AG09309 (cell line): ENCODE results near the gene SHC2.

Experiments used
- DNase-seq: peaks from one replicate; pipeline ENCODE4 v3.0.0-alpha.2; 2010; ENCODE audit warnings: low read depth
- H3K4me3 ChIP-seq: 2 replicates; pipeline ENCODE4 v1.5.1; 2011; ENCODE audit warnings: mild to moderate bottlenecking, low read depth, low read length, moderate library complexity; ENCODE audit not compliant: control insufficient read depth
- CTCF ChIP-seq: IDR thresholded peaks from 2 replicates; pipeline ENCODE4 v1.5.1; 2011; ENCODE audit warnings: mild to moderate bottlenecking, low read depth, low read length, inconsistent platforms; ENCODE audit not compliant: insufficient read depth, control insufficient read depth; ENCODE audit errors: missing control alignments

SHC2 gene

DNA sequence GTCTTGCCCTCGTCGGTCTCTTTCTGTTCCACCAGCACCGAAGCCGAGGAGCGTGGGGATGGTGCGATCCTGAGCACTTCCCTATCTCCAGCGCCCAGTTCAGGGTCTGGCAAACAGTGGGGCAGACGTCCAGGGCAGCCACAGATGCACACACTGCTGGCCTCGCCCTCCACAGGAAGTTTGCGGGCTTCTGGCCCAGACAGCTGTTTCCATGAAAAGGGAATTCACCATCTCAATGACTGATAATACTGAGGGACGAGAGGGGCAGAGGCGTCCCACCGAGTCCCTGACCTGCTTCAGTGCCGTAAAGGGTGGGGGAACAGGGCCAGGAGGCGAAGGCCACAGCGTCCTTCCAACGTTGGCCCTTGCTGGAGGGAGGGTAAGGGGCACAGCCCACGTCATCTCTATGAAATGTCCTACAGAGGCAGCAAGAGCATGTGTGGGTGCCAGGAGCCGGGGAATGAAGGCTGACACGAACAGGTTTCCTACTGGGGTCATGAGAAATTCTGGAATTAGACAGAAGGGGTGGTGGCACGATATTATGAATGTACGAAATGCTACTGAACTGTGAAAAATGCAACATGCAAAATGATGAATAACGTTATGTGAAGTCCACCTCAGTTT lies 19.5 kb downstream of the SHC2 start:
- no peak for TF ChIP-seq CTCF
- no peak for DNase-seq

GRCh38 chr19:440391-441212 lies 20.2 kb downstream of the SHC2 start:
- TF ChIP-seq CTCF, result no peak
- no peak for DNase-seq
- H3K4me3 ChIP-seq, result no peak overlapping the region

More for the DNA sequence above, 19.5 kb downstream of the SHC2 start:
- H3K4me3 ChIP-seq, result no peak overlapping the region

- no peak for TF ChIP-seq CTCF
These were observed 21.5 kb downstream of the SHC2 start for GRCh38 chr19:439167-439900.

GRCh38 chr19:438416-438958 lies 22.3 kb downstream of the SHC2 start:
- H3K4me3 ChIP-seq, result no peak overlapping the region
- no peak for DNase-seq
- TF ChIP-seq CTCF, result no peak

More at GRCh38 chr19:439167-439900, 21.5 kb downstream of the SHC2 start:
- H3K4me3 ChIP-seq, result no peak overlapping the region
- no peak for DNase-seq

DNA sequence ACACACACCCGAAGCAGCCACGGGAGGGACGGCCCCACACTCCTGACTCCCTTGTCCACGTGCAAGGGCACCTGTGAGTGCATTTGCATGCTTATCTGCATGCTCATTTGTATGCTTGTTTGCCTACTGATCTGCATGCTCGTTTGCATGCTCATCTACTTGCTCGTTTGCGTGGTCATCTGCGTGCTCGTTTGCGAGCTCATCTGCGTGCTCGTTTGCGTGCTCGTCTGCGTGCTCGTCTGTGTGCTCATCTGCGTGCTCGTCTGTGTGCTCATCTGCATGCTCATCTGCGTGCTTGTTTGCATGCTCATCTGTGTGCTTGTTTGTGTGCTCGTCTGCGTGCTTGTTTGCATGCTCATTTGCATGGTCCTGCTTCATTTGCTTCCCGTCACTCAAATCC lies 23.8 kb downstream of the SHC2 start:
- TF ChIP-seq CTCF, result no peak
- no peak overlapping the region for H3K4me3 ChIP-seq
- DNase-seq, result no peak

DNA sequence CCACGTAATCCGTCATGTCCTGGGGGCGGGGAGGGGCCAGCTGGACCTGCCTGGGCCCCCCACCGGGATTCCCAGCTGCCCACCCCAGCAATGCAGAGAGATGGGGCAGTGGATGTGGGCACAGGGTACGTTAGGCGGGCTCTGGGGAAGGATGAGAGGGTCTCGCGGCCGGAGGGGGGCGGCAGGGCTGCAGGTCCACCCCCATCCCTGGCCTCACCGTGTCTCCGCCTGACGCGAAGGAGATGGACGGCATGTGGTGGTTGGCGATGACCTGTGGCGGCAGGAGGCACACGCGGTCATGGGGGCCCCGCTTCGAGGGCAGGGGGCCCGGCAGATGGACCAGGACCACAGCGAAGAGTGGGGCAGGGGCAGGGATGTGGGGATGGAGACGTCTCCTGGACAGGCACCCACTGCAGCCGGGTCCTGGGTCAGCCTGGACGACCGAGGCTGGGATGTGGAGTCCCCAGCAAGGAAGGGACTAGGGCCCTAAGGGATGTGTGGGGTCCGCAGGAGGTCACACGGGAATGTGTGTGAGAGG lies 24.4 kb downstream of the SHC2 start:
- no peak for TF ChIP-seq CTCF
- no peak overlapping the region for H3K4me3 ChIP-seq
- no peak for DNase-seq
